ENCODE results near the gene KCNJ10. TPM values are rescaled to one million over a fixed set of nuclear protein-coding genes. Genes with fewer than 3 reads are reported as not detected.

Gene KCNJ10
- total and polyA plus RNA-seq, 2 donors (not counting 3 experiments of a cell fraction or from before 2014, with no cell fraction given), result not detected

DNA sequence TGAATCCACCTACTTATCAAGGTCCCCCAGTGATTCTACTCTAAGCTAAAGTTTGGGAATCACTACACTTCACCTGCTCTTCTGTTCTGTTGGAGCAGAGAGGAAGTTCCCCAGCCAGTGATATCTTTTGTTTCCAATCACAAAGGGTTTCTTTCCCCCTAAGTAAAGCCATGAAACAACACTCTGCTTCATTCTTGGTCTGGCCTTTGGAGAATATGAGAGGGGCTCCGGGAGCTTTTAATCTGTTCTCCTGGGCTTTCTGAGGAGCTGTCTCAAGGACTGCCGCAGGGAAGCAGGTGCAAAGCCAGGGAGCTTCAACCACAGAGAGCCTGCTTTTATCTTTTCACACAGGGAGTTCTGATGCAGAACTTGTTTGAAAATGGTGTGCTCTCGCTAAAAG, 105.8 kb downstream of the KCNJ10 start:
- no peaks in the 10 kb centered on the region for H3K4me1 ChIP-seq (ENCODE audit: control insufficient read depth, extremely low read depth, insufficient read depth, low read length)
- DNase-seq (ENCODE audit: low read depth, low spot score), result no peak
- H3K79me2 ChIP-seq (ENCODE audit: control insufficient read depth, insufficient read depth, low read length), result no peaks in the 10 kb centered on the region
- no peaks in the 10 kb centered on the region for H4K20me1 ChIP-seq (replicated peaks; ENCODE audit: control insufficient read depth, extremely low read depth, insufficient read depth, low read length)
- TF ChIP-seq MAX (IDR thresholded peaks at IDR 0.05; ENCODE audit: insufficient read depth, insufficient read length) (no peak), CTCF (IDR thresholded peaks at IDR 0.05; ENCODE audit: extremely low read depth in 1 of 2, insufficient read depth in 1 of 2, low read depth in 1 of 2, low read length in 2 of 2) (no peak), POLR2AphosphoS5 (IDR thresholded peaks at IDR 0.05; ENCODE audit: insufficient read depth, low read depth, low read length) (no peak), EZH2 (IDR thresholded peaks at IDR 0.05; ENCODE audit: borderline replicate concordance, low read depth, low read length, severe bottlenecking) (no peak), FOS (IDR thresholded peaks at IDR 0.05; ENCODE audit: borderline replicate concordance, insufficient read depth, low read length) (no peak)
- intact Hi-C loops (cut with micrococcal nuclease) (no loop called here), dilution Hi-C loops (cut with MboI; ENCODE audit: extremely low pct_ligation_motif_present, low sequenced_read_pairs) (no loop called here)
- ChIA-PET POLR2A (no interaction called here), CTCF (interaction anchor here (0.6 to 2.2 kb wide), 3 partner anchors 40 to 44 kb away, joined by 3 to 7 read pairs (median 7); no protein-coding TSS in a partner anchor)
- no peak overlapping the region for H3K4me2 ChIP-seq (ENCODE audit: insufficient read depth, low read length)
- H3K27ac ChIP-seq (ENCODE audit: insufficient read depth, low read depth, low read length), result no peak overlapping the region
- H3K9me1 ChIP-seq (replicated peaks; ENCODE audit: control insufficient read depth, extremely low read depth, insufficient read depth, low read length), result no peaks in the 10 kb centered on the region
- FAIRE-seq, result no peak
- H3K9ac ChIP-seq (replicated peaks; ENCODE audit: extremely low read depth, insufficient read depth, low read length), result no peak overlapping the region
- no peak overlapping the region for H2AFZ ChIP-seq (ENCODE audit: low read depth, low read length)
- BruUV-seq (replicated peaks), result no TSS peak
- H3K36me3 ChIP-seq (ENCODE audit: control insufficient read depth in 2 of 2, extremely low read depth in 1 of 2, insufficient read depth in 2 of 2, low read length in 2 of 2), result no peaks in the 10 kb centered on the region
- H3K4me3 ChIP-seq (replicated peaks in 1 of 3; ENCODE audit: insufficient read depth in 1 of 3, low read depth in 1 of 3, low read length in 3 of 3), result no peak overlapping the region
- H3K27me3 ChIP-seq (ENCODE audit: control insufficient read depth in 2 of 2, insufficient read depth in 2 of 2, low read length in 2 of 2), result peaks cover 7 to 17% of the 10 kb centered on the region in 2 experiments
- H3K9me3 ChIP-seq (replicated peaks; ENCODE audit: control insufficient read depth, insufficient read depth, low read length), result no peaks in the 10 kb centered on the region

DNA sequence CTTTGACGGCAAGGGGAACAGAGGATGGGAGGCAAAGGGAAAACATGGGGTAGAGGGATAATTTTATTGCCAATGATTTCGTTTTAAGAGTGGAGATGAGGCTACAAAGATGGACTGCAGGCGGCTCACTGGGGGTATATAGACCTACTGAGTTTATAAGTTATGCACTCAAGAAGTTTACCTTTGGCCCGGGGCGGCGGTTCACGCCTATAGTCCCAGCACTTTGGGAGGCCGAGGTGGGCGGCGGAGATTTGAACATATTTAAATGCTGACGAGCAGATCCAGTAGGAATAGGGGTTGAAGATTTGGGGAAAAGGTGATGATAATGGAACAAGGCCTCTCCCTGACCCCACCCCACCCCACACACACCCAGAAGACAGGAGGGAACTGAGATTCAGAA, 107.8 kb downstream of the KCNJ10 start:
- H3K9me3 ChIP-seq (replicated peaks; ENCODE audit: control insufficient read depth, insufficient read depth, low read length), result no peaks in the 10 kb centered on the region
- H2AFZ ChIP-seq (ENCODE audit: low read depth, low read length), result no peak overlapping the region
- FAIRE-seq, result no peak
- H4K20me1 ChIP-seq (replicated peaks; ENCODE audit: control insufficient read depth, extremely low read depth, insufficient read depth, low read length), result no peaks in the 10 kb centered on the region
- H3K36me3 ChIP-seq (ENCODE audit: control insufficient read depth in 2 of 2, extremely low read depth in 1 of 2, insufficient read depth in 2 of 2, low read length in 2 of 2), result no peaks in the 10 kb centered on the region
- DNase-seq (ENCODE audit: low read depth, low spot score), result no peak
- no peak for TF ChIP-seq MYC (IDR thresholded peaks at IDR 0.05; ENCODE audit: low read depth, low read length)
- BruUV-seq (replicated peaks), result no TSS peak
- POLR2A ChIA-PET, result no interaction called here
- intact Hi-C loops (cut with micrococcal nuclease), result no loop called here
- dilution Hi-C loops (cut with MboI; ENCODE audit: extremely low pct_ligation_motif_present, low sequenced_read_pairs), result no loop called here
- no peak overlapping the region for H3K4me2 ChIP-seq (ENCODE audit: insufficient read depth, low read length)
- H3K27ac ChIP-seq (ENCODE audit: insufficient read depth, low read depth, low read length), result no peak overlapping the region
- H3K9ac ChIP-seq (replicated peaks; ENCODE audit: extremely low read depth, insufficient read depth, low read length), result no peak overlapping the region
- H3K4me3 ChIP-seq (replicated peaks in 1 of 3; ENCODE audit: insufficient read depth in 1 of 3, low read depth in 1 of 3, low read length in 3 of 3), result no peak overlapping the region
- CTCF ChIA-PET, result no interaction called here
- H3K27me3 ChIP-seq (ENCODE audit: control insufficient read depth in 2 of 2, insufficient read depth in 2 of 2, low read length in 2 of 2), result peaks cover 7 to 13% of the 10 kb centered on the region in 2 experiments
- no peaks in the 10 kb centered on the region for H3K79me2 ChIP-seq (ENCODE audit: control insufficient read depth, insufficient read depth, low read length)
- no peaks in the 10 kb centered on the region for H3K9me1 ChIP-seq (replicated peaks; ENCODE audit: control insufficient read depth, extremely low read depth, insufficient read depth, low read length)
- no peaks in the 10 kb centered on the region for H3K4me1 ChIP-seq (ENCODE audit: control insufficient read depth, extremely low read depth, insufficient read depth, low read length)

Data from endothelial cell of umbilical vein (primary cell).